ENCODE data around the gene CLN6.
A peak's percentile ranks its signal among the peaks of the same experiment; 100 is the strongest.

The CLN6 gene

DNA sequence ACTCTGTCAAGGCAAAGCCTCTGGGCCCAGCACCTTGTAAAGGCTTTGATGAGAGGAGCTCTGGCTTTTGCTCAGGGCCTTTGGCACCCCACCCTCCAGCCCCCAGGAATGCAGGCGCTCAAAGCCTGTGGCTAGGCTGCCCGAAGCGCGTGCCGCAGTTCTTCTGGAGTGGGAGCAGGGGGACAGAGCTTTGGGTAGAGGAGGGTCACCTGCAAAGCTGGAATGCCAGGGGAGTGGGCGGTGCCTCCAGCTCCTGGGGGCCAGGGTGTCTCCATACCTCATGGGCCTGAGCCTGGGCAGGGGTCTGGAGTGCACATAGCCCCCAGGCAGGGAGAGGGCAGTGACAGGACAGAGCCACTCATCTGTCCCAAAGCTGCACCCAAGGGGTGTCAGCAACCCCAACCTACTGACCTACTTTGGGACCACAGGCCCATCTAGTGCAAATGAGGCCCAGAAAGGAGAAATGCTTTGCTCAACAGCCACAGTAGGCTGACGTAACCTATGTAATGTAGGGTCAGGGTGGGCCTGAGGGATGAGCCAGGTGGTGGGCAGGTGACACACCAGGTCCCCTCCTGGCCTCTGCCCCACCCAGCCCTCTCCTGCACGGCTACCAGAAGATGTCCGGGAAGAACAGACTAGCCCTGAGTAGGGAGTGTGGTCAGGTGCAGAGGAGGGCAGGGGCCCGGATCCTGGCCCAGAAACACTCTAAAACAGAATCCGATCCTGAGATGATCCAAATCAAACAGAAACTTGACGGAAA, 22.2 kb downstream of the CLN6 start:
- DNase-seq (ENCODE audit: low read depth) = no peak
- H3K4me3 ChIP-seq (ENCODE audit: control insufficient read depth, low read depth, low read length) = no peak overlapping the region
- no peak for TF ChIP-seq CTCF (conservative IDR thresholded peaks at IDR 0.05; ENCODE audit: control insufficient read depth, insufficient read depth, low read depth, low read length)

DNA sequence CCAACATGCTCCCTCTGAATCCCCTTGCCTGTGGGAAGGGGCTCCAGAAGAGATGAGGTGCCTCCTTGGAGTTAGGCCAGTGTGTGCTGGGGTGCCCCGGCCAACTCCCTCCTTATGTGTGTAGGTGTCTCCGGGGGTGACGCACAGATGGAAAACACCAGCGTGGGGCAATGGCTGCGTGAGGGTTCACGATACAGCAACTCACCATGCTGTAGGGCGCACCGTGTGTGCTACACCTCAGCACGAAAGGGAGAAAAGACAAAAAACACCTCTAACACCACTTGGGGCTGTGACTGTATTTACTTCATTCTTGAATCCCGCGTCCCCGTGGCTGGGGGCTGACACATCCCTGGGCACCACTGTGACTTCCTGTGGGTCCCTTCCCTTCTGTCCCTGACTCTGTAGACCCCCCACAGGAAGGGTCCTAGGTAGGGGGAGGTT, 22.8 kb downstream of the CLN6 start:
- no peak for TF ChIP-seq CTCF (conservative IDR thresholded peaks at IDR 0.05; ENCODE audit: control insufficient read depth, insufficient read depth, low read depth, low read length)
- no peak overlapping the region for H3K4me3 ChIP-seq (ENCODE audit: control insufficient read depth, low read depth, low read length)
- DNase-seq (ENCODE audit: low read depth) = no peak

DNA sequence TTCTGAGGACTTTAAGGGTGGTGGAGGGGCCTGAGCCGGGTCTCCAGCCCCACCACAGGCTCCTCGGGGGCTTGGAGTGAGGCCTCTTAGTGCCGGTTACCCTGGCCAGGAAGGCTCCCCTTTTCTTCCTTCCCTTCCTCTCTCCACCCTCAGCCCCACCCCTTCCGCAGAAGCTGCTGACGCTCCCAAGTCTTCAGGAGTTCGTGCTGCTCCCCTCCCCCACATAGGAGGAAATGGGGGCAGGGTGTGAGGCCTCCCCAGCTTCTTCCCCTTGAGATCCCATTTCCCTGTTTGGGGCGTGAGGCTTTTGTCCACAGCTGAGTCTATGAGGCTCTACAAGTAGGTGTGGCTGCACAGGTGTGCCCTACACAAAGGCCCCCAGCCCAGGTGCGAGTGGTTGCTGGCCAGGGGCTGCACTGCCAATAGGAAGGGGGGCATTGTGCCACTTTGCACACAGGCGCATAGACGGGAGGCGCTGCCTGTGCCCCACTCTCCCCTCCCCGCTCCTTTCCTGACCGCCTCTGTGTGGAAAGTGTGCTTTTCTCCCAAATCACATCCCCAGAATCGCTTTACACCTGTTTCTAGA, 23.5 kb downstream of the CLN6 start:
- no peak overlapping the region for H3K4me3 ChIP-seq (ENCODE audit: control insufficient read depth, low read depth, low read length)
- no peak for TF ChIP-seq CTCF (conservative IDR thresholded peaks at IDR 0.05; ENCODE audit: control insufficient read depth, insufficient read depth, low read depth, low read length)
- DNase-seq (ENCODE audit: low read depth) = no peak

DNA sequence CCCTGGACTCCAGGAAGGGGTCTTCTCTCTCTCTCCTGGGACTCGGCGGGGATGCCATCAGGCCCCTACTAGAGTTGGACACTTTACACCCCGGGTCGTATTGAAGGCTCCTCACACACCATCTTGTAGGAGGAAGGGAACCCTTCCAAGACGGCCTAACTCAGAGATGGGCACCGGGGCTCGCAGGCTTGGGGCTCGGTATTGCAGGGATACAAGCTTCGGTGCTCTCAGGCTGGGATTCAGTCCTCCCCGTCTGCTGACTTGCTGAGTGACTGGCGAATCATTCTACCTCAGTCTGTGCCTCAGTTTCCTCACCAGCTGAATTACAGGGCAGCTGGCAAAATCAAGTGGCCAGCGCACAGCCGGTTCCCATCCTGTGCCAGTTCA, 24.0 kb downstream of the CLN6 start:
- DNase-seq (ENCODE audit: low read depth) = no peak
- no peak overlapping the region for H3K4me3 ChIP-seq (ENCODE audit: control insufficient read depth, low read depth, low read length)
- TF ChIP-seq CTCF (conservative IDR thresholded peaks at IDR 0.05; ENCODE audit: control insufficient read depth, insufficient read depth, low read depth, low read length) = no peak

DNA sequence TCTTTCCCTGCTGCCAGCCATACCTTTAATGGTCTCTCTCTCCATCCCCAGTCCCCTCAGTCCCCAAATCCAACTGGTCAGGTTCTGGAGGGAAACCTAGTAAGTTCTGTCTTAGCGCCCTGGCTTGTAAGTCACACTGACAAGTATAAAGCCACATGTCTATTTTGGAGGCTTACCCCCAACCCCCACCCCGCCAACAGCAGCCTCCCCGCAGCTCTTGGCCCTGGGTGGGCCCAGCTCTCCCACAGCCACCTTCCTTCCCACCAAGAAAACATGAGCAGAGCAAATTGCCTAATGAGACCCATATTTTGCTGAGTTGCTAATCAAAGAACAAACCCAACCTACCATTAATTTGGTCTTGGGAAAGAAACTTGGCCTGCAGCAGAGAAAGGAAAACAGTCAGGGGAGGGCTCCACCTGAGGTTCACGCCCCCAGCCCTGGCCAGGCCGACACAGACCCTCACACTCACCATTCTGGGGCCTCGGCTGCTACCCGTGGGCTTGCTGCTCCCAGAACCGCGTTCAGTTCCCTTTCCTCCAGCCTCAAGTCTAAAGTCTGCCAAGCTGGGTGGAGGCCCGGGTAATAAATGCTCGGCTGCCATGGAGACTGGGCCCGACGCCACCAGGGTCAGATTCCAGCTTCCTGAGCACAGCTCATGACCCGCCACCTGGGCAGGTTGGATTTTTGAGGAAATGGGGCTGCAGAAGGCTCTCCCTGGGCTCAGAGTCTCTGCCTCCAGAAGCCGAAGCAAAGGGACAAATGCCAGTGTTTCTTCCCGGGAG, 24.6 kb downstream of the CLN6 start, which contains the start of gene CALML4:
TSS of gene CALML4 (minus strand) at position 557 of the 782 bp plus-strand sequence. CDS start at position 472, 85 bp downstream.
- TF ChIP-seq CTCF (conservative IDR thresholded peaks at IDR 0.05; ENCODE audit: control insufficient read depth, insufficient read depth, low read depth, low read length) = no peak
- H3K4me3 ChIP-seq (ENCODE audit: control insufficient read depth, low read depth, low read length) = no peak within 1 kb of the TSS
- DNase-seq (ENCODE audit: low read depth) = peak; percentile 35

DNA sequence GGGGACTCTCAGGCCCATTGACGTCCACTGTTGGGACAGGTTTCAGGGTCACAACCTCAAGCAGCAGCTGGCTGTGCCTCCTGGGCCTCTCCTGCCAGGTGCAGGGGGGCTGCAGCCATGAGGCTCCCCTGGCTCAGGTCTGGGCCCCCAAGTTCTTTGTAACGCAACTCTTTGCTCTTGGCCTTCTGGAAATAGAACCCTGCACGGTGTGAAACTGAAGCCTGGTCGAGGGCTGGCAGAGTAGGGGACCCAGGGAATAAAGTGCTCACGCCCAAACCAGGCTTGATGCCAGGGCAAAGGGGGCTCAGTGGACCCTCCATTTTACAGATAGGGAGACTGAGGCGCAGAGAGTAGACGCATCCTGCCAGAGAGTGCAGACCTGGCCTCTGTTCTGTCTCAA, 25.2 kb downstream of the CLN6 start:
- no peak for DNase-seq (ENCODE audit: low read depth)
- no peak for TF ChIP-seq CTCF (conservative IDR thresholded peaks at IDR 0.05; ENCODE audit: control insufficient read depth, insufficient read depth, low read depth, low read length)
- no peak overlapping the region for H3K4me3 ChIP-seq (ENCODE audit: control insufficient read depth, low read depth, low read length)
